CD4-positive, alpha-beta T cell treated with Interleukin-15 for 4 hours (primary cell): ENCODE data around the gene MYO9A.

Experiments used
- DNase-seq: peaks from one replicate; pipeline ENCODE4 v3.0.0-alpha.2; 2020; ENCODE audit warnings: low spot score

The MYO9A gene

DNA sequence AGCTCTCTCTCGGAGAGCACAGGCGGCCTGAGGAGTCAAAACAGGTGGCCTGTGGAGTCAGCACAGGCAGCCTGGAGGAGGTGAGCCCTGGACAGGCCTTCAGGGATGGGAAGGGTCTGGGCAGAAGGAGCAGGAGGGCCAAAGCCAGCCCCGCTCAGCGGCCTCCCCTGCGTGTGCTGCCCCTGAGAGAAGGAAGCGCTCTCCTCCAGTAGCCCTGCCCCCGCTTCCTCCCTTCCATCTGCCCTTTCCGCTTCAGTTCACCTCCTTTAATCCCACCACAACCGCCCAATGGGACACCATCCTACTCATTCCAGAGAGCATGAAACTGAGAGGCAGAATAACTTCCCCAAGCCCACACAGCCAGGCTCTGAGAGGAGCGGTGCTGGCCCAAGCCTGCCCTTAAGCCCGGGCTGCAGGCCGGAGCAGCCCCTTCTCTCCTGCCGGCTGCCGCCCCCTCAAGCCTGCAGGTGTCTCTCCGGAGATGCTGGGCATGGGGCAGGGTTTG, 310.8 kb downstream of the MYO9A start:
- DNase-seq: no peak

- DNase-seq: no peak
Measured at GRCh38 chr15:71806452-71806931, 311.5 kb downstream of the MYO9A start.

GRCh38 chr15:71804695-71805470, 313.1 kb downstream of the MYO9A start:
- no peak for DNase-seq

DNA sequence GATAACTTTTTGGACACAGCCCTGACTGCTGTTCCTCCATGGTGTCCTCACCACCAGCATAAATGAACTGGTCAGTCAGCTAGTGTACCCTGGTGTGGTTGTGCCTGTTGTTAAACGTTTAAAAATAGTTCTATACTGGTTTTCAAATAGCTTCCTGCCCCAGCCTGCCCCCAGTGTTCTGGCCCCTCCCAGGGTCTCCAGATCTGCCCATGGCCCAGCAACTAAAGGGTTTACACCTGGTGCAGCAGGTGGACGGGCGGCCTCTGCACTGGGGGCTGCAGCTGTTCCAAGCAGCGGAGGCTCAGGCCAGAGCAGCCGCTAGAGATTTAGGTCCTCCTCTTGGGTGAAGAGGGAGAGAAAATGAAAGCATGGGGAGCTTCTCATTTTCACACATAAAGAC, 313.7 kb downstream of the MYO9A start:
- DNase-seq: no peak

DNA sequence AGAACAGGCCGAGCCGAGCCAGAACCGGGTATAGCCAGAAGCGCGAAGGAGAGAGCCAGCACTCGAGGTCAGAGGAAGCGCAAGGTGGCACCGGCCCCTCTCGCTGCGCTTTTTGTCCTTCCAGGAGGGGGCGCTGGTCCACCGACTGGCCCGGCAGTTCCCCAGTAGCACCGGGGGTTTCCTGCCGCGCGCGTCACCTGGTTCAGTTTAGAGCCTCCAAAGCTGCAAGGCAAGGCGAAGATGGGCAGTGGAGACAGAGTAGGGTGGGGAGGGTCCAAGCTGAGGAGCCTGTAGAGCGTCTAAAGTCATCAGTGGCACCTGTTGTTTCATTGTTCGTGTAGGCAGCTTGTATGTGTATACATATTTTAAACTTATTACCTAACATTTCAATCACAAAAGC, 315.2 kb downstream of the MYO9A start:
- no peak for DNase-seq

- no peak for DNase-seq
Measured at GRCh38 chr15:71801935-71802655, 315.9 kb downstream of the MYO9A start.

- DNase-seq: no peak
Measured at GRCh38 chr15:71800835-71801745, 316.9 kb downstream of the MYO9A start.

- no peak for DNase-seq
Measured at GRCh38 chr15:71800190-71800589, 317.8 kb downstream of the MYO9A start.

GRCh38 chr15:71798641-71799040, 319.3 kb downstream of the MYO9A start:
- no peak for DNase-seq

DNA sequence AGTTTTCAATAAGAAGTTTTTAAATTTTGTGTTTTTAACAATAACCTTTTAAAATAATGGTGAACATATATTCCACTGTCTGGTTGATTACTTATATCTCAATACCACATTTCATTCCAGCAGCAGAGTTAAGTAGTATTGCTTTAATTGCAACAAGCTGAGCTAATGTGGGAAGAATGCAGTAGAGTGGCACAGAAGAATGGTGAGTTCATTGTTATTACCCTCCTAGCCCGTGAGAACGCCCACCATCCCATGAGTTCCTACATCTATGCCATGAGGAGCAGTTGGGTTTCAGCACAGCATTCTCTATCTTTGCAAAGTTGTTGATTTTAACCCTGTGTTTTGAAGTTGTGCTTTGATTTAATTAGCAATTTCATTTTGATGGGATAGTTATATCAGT, 325.4 kb downstream of the MYO9A start:
- DNase-seq: no peak

DNA sequence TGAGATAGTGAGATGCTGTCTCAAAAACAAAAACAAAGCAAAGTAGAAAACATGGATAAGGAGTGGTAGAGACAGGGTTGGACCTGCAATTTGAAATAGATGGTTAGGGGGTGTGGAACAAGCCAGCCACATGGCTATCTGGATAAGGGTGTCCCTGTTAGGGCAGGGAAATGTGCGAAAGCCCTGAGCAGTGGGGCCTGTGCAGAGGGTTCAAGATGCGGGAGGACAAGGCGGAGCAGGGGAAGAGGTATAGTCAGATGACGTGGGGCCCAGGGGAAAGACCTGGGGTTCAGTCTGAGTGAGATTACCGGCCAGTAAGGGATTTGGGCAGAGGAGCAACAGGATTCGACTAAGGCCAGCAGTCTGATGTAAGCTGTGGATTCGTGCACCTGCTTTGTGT, 326.0 kb downstream of the MYO9A start:
- DNase-seq: no peak

DNA sequence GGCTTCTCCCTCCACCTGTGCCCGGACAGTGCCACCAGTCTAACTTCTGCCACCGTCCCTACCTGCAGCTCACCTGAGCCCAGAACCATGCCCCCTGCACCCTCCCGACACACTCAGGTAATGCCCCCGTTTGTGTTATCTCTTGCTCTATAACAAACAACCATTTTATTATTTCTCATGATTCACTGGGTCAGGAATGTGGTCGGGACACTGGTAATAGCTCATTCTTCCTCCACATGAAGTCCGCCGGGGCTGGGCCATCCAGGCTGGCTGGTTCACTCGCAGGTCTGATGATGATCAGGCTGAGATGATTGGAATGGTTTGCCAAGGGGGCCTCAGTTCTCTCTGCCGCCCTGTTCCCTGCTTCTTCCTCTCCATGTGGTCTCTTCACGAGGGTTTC, 327.9 kb downstream of the MYO9A start:
- DNase-seq: no peak

GRCh38 chr15:71789616-71790015, 328.3 kb downstream of the MYO9A start:
- no peak for DNase-seq

DNA sequence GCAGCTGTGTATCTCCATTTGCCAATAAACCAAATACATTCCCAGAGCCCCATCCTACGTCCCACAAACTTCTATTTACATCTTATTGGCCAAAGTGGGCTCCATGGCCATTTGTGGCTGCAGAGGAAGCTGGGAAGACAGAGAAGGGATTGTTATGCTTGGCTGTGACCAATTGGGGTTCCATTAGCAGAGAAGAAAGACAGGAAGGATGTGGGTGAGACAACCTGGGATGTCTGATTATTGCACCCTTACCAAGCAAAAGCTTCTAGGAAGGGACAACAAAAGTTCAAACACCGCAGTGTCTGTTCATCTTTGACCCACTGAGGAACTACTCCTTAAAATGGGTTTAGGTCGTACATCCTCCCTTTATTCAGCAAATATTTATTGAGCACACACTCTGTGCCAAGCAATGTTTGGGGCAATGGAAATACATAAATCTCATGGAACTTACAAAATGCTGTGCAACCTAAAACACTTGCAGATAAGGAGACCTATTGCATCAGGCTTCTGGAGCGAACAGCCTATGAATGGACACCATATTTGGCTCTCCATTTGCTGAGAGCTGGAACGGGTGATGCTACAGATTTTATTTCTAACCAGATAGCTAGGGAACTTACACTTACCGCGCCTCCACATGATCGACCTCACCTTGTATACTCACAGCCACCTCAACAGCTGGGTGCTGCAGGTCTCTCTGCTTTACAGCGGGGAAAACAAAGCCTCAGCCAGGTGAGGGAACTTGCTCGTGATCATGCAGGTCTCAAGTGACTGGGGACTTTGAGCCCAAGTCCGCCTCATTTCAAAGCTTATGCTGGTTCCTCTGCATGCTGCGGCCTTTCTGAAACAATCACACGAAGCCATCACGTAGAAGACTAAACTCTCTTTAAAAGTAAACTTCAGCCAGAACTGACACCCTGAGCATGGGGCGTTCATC, 329.0 kb downstream of the MYO9A start:
- DNase-seq: no peak

GRCh38 chr15:71786673-71787072, 331.3 kb downstream of the MYO9A start:
- DNase-seq: no peak

- no peak for DNase-seq
Measured at GRCh38 chr15:71785996-71786395, 332.0 kb downstream of the MYO9A start.

DNA sequence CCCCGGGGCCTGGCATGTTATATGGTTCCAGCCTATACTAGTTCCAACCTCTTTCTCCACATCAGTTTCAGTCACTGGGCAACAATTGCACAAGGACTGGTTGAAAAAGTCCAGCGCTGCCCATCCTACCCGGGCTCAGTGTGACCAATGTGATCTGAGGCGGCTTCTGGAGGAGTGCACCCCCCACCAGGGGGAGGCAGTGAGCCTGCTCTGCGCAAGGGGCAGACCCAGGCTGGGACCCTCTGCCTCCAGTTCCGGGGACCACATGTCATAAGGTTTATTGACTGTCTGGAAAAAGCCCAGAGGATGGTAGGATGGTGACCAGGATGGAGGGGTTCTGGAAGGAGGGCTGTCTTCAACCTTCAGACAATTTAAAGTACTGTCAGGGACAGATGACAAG, 333.2 kb downstream of the MYO9A start:
- DNase-seq: no peak

DNA sequence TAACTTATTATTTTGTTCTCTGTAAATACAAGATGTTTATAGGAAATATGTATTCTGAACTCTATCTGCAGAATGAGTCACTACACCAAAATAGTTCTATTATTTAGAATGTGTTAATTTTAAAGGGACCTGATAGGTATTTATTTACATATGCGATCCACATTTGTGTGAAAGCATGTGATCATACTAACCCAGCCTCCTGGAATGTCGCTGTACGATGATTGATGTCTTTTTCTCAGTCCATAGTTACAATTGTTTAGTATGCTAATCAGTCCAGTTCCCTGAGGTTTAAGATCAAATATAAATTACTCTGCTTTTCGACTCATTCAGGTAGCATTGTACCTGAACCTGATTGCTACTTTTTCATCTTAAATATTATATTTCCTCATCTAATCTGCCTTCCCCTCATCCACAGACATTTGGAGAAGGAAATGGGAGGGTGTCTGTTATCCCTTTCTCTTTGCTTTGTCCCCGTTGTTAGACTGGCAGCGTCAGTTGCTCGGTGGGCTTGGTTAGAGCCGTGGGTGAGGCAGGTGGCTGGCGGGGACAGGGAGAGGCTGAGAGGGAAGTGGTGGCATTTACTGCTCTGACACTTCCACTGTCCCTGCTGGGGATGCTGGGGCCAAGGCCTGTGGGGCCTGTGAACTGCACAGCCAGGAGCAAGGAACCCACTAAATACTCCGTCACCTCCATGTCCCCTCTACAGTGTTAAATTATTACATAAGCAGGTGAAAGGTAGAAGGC, 335.4 kb downstream of the MYO9A start:
- no peak for DNase-seq

DNA sequence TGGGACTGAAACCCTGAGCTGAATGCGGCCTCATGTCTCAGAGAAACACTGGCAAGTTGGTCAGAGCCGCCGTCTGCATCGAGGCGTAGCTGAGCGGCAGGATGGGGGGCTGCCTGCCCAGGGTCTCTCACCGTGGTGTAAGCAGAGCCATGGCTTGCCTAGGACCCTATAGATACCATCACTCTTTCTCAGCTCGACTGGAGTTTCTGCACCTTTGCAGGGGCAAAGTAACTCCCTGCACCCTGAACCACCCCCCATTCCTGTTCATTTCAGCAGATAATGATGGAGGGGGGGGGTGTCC, 336.0 kb downstream of the MYO9A start:
- DNase-seq: no peak

- DNase-seq: no peak
Measured at GRCh38 chr15:71781179-71781964, 336.6 kb downstream of the MYO9A start.
